ENCODE data around the gene FAM131A. TPM values are rescaled to one million over a fixed set of nuclear protein-coding genes. Genes with fewer than 3 reads are reported as not detected.

FAM131A gene
- total and polyA plus RNA-seq, 10 of the 15 experiments (the other 5 are each of a cell fraction or from before 2014, with no cell fraction given): 0.31 to 4.5 (median 1.5) TPM

- 0 out of 2 replicates have a peak, but pooled peaks have one; percentile 5 for TF ChIP-seq CREB1 (IDR thresholded peaks at IDR 0.05; ENCODE audit: low read depth)
- no peak for TF ChIP-seq IKZF2 (IDR thresholded peaks at IDR 0.05)
- TF ChIP-seq TBL1XR1 (IDR thresholded peaks at IDR 0.05; ENCODE audit: low read depth, low read length): no peak
- TF ChIP-seq CHD2 (IDR thresholded peaks at IDR 0.05; ENCODE audit: borderline replicate concordance, low read depth, low read length): no peak
- no peak for TF ChIP-seq BCL3 (IDR thresholded peaks at IDR 0.05; ENCODE audit: borderline replicate concordance, insufficient read depth, low read depth, low read length, poor library complexity, severe bottlenecking)
- TF ChIP-seq SMAD1 (IDR thresholded peaks at IDR 0.05; ENCODE audit: low read depth, partially characterized antibody): no peak
- TF ChIP-seq BRCA1 (IDR thresholded peaks at IDR 0.05; ENCODE audit: low read depth, low read length): no peak
- no peak; a peak in 1 of 4 replicates for TF ChIP-seq BHLHE40 (IDR thresholded peaks at IDR 0.05; ENCODE audit: borderline replicate concordance in 1 of 2, low read depth in 2 of 2, low read length in 1 of 2)
- no peak for TF ChIP-seq HDGF (IDR thresholded peaks at IDR 0.05)
- TF ChIP-seq KDM1A (IDR thresholded peaks at IDR 0.05; ENCODE audit: borderline replicate concordance): no peak
- no peak for TF ChIP-seq ZNF384 (IDR thresholded peaks at IDR 0.05; ENCODE audit: borderline replicate concordance, low read depth, low read length)
- no peak for TF ChIP-seq HCFC1 (IDR thresholded peaks at IDR 0.05; ENCODE audit: low read length)
- TF ChIP-seq MYC (IDR thresholded peaks at IDR 0.05; ENCODE audit: insufficient read depth, insufficient read length, insufficient replicate concordance, low read length, severe bottlenecking): peak; percentile 92
- no peak for TF ChIP-seq BCL11A (IDR thresholded peaks at IDR 0.05; ENCODE audit: low read depth, low read length)
- no peak for TF ChIP-seq E4F1 (IDR thresholded peaks at IDR 0.05; ENCODE audit: borderline replicate concordance, partially characterized antibody)
- 0 out of 2 replicates have a peak, but pooled peaks have one; percentile 41 for TF ChIP-seq ZNF24 (IDR thresholded peaks at IDR 0.05)
- peak; percentile 2; the same call in 1 of the 2 replicates for TF ChIP-seq POLR2AphosphoS5 (IDR thresholded peaks at IDR 0.05; ENCODE audit: low read length)
- TF ChIP-seq MEF2B (IDR thresholded peaks at IDR 0.05; ENCODE audit: partially characterized antibody, poor library complexity, severe bottlenecking): no peak
- 0 out of 2 replicates have a peak, but pooled peaks have one; percentile 26 for TF ChIP-seq NR2C1 (IDR thresholded peaks at IDR 0.05)
- no peak for TF ChIP-seq IRF4 (IDR thresholded peaks at IDR 0.05; ENCODE audit: low read depth, low read length)
- TF ChIP-seq NFXL1 (IDR thresholded peaks at IDR 0.05; ENCODE audit: borderline replicate concordance): no peak
- no peak for TF ChIP-seq SP1 (IDR thresholded peaks at IDR 0.05; ENCODE audit: low read depth, low read length)
- no peak for TF ChIP-seq PRDM15 (CRISPR knock-in tag; IDR thresholded peaks at IDR 0.05)
Observed at GRCh38 chr3:184314700-184315542, 22.5 kb upstream of the FAM131A start (continued).
